ENCODE results near the gene PLPP2. TPM values are rescaled to one million over a fixed set of nuclear protein-coding genes. Genes with fewer than 3 reads are reported as not detected.

Gene PLPP2
- total and polyA plus RNA-seq, 9 of the 15 experiments (the other 6 are each of a cell fraction or from before 2014, with no cell fraction given): 0.51 to 4.4 (median 2.2) TPM; not detected in 1

DNA sequence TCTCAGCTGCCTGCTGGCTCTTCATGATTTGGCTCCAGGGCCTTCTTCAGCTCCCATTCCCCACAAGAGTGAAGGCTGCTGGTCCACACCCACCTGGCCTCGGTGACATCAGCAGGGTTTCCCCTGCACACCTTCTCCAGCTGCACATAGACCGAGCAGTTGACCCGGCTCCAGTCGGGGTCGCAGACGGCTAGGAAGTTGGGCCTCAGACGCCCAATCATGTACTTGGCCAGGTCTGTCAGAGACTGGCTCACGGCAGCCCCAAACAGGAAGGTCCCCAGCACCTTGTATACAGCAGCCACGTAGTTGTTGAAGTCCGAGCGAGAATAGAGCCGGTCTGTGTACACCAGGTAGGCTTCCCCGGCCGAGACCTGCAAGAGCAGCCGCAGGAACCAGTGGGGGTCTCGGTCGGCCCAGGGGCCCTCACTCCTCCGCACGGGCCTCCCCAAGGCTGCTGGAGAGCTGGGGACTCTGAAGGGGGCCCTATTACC lies 3.8 kb downstream of the PLPP2 start:
- peaks cover 0 to 7% of the 10 kb centered on the region in 2 experiments; a peak in 2 of 5 replicates for H3K27me3 ChIP-seq (ENCODE audit: control insufficient read depth in 2 of 2, insufficient read depth in 2 of 2, low read length in 2 of 2)
- BruUV-seq (replicated peaks): no TSS peak
- DNase-seq (ENCODE audit: extremely low read depth in 1 of 4, low spot score in 3 of 4) (peak in 1 of 4 experiments; percentile 6), FAIRE-seq (no peak), ATAC-seq (no peak)
- 63% methylated on average over 18 of the region's 19 CpGs for WGBS (ENCODE audit: insufficient coverage, low coverage, missing lambda C conversion rate)
- H4K20me1 ChIP-seq (replicated peaks; ENCODE audit: control insufficient read depth, insufficient read depth, low read length): peaks cover under 1% of the 10 kb centered on the region; the same call in 1 of the 2 replicates
- H3K36me3 ChIP-seq (ENCODE audit: control insufficient read depth, insufficient read depth, low read length): no peaks in the 10 kb centered on the region
- no peak overlapping the region for H3K4me3 ChIP-seq
- TF ChIP-seq, protein P1, sequence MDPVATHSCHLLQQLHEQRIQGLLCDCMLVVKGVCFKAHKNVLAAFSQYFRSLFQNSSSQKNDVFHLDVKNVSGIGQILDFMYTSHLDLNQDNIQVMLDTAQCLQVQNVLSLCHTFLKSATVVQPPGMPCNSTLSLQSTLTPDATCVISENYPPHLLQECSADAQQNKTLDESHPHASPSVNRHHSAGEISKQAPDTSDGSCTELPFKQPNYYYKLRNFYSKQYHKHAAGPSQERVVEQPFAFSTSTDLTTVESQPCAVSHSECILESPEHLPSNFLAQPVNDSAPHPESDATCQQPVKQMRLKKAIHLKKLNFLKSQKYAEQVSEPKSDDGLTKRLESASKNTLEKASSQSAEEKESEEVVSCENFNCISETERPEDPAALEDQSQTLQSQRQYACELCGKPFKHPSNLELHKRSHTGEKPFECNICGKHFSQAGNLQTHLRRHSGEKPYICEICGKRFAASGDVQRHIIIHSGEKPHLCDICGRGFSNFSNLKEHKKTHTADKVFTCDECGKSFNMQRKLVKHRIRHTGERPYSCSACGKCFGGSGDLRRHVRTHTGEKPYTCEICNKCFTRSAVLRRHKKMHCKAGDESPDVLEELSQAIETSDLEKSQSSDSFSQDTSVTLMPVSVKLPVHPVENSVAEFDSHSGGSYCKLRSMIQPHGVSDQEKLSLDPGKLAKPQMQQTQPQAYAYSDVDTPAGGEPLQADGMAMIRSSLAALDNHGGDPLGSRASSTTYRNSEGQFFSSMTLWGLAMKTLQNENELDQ (CRISPR knock-in tag; IDR thresholded peaks at IDR 0.05; ENCODE audit: borderline replicate concordance): no peak
- TF ChIP-seq, protein P2, sequence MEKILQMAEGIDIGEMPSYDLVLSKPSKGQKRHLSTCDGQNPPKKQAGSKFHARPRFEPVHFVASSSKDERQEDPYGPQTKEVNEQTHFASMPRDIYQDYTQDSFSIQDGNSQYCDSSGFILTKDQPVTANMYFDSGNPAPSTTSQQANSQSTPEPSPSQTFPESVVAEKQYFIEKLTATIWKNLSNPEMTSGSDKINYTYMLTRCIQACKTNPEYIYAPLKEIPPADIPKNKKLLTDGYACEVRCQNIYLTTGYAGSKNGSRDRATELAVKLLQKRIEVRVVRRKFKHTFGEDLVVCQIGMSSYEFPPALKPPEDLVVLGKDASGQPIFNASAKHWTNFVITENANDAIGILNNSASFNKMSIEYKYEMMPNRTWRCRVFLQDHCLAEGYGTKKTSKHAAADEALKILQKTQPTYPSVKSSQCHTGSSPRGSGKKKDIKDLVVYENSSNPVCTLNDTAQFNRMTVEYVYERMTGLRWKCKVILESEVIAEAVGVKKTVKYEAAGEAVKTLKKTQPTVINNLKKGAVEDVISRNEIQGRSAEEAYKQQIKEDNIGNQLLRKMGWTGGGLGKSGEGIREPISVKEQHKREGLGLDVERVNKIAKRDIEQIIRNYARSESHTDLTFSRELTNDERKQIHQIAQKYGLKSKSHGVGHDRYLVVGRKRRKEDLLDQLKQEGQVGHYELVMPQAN (IDR thresholded peaks at IDR 0.05; ENCODE audit: borderline replicate concordance): no peak
- peaks cover 6 to 39% of the 10 kb centered on the region in 2 experiments; a peak in 4 of 5 replicates for H3K4me1 ChIP-seq (replicated peaks in 1 of 2; ENCODE audit: control insufficient read depth in 2 of 2, insufficient read depth in 2 of 2, low read length in 2 of 2)
- no peak overlapping the region for H3K9ac ChIP-seq (ENCODE audit: insufficient read depth in 1 of 2, low read depth in 2 of 2, low read length in 2 of 2)
- intact Hi-C loops (cut with micrococcal nuclease): no loop called here
- no peak overlapping the region for H2AFZ ChIP-seq (ENCODE audit: low read depth, low read length)
- H3K27ac ChIP-seq (ENCODE audit: extremely low read depth, low read depth, low read length): no peak overlapping the region
- no peak overlapping the region for H3K4me2 ChIP-seq (ENCODE audit: insufficient read depth, low read length)
- CTCF ChIA-PET (ENCODE audit: low intra/inter-chr PET ratio): interaction anchor here (0.6 kb wide), 1 partner anchor 86 kb away, joined by 4 read pairs; no protein-coding TSS in a partner anchor
- POLR2A ChIA-PET: no interaction called here
- in situ Hi-C loops (cut with MboI): no loop called here
- no peaks in the 10 kb centered on the region for H3K9me3 ChIP-seq (replicated peaks; ENCODE audit: control insufficient read depth, insufficient read depth, low read depth, low read length)
- no peaks in the 10 kb centered on the region for H3K79me2 ChIP-seq (ENCODE audit: control insufficient read depth, insufficient read depth, low read length)
- no peaks in the 10 kb centered on the region for H3K9me1 ChIP-seq (ENCODE audit: control insufficient read depth, insufficient read depth, low read length)

Measured in K562 (cell line).